Choroid plexus epithelial cell (primary cell): ENCODE data around the gene ROR2.

ENCODE experiments used
- DNase-seq: peaks from one replicate; pipeline ENCODE4 v3.0.0-alpha.2; 2010; ENCODE audit warnings: low read depth
- H3K4me3 ChIP-seq: 2 replicates; pipeline ENCODE4 v1.5.1; 2011; ENCODE audit warnings: low read depth, mild to moderate bottlenecking, control low read depth, low read length, moderate library complexity
- TF ChIP-seq, protein P1 (sequence below): conservative IDR thresholded peaks from 2 replicates; pipeline ENCODE4 v1.5.1; 2011; ENCODE audit warnings: low read depth, mild to moderate bottlenecking, control low read depth, inconsistent platforms, low read length, moderate library complexity

ROR2 gene

GRCh38 chr9:91927922-91928510 lies 22.0 kb downstream of the ROR2 start:
- no peak overlapping the region for H3K4me3 ChIP-seq
- TF ChIP-seq, protein P1, sequence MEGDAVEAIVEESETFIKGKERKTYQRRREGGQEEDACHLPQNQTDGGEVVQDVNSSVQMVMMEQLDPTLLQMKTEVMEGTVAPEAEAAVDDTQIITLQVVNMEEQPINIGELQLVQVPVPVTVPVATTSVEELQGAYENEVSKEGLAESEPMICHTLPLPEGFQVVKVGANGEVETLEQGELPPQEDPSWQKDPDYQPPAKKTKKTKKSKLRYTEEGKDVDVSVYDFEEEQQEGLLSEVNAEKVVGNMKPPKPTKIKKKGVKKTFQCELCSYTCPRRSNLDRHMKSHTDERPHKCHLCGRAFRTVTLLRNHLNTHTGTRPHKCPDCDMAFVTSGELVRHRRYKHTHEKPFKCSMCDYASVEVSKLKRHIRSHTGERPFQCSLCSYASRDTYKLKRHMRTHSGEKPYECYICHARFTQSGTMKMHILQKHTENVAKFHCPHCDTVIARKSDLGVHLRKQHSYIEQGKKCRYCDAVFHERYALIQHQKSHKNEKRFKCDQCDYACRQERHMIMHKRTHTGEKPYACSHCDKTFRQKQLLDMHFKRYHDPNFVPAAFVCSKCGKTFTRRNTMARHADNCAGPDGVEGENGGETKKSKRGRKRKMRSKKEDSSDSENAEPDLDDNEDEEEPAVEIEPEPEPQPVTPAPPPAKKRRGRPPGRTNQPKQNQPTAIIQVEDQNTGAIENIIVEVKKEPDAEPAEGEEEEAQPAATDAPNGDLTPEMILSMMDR = no peak
- DNase-seq = no peak

- DNase-seq = no peak
- TF ChIP-seq, protein P1 = no peak
- no peak overlapping the region for H3K4me3 ChIP-seq
Observed at GRCh38 chr9:91924090-91924489, 25.9 kb downstream of the ROR2 start.

- no peak for DNase-seq
- no peak overlapping the region for H3K4me3 ChIP-seq
- TF ChIP-seq, protein P1 = no peak
Observed at GRCh38 chr9:91923145-91923544, 26.9 kb downstream of the ROR2 start.

- no peak overlapping the region for H3K4me3 ChIP-seq
- DNase-seq = no peak
- TF ChIP-seq, protein P1 = no peak
Observed at GRCh38 chr9:91921371-91921770, 28.7 kb downstream of the ROR2 start.

DNA sequence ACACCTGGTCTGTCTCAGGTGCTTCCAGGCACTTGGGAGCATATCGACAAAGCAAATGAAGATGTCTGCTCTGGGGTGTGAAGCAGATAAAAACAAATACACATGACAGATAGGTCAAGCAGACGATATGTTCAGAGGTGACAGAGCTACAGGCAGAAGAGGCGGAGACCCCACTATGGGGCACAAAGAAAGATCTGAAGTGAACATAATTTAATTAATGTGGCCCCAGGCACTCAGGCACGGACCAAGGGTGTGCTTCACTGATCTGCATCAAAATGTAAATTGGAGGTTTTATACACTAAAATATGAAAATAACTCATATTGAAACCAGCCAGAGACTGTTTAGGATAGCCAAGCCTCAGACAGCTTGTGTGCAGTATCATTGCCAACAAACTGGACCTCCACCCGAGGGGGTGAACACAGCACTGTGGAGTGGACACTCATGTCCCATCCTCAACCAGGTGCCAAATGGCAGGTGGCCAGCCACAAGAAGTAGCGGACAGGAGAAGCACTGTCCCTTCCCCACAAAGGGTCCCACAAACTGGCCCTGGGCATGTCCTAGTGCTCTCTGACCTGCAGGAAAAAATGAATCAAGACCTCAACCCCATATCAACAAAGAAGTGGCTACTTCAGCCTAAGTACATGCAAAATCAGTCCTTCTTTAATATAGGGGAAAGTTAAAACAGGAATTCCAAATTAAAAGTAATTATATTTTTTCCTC lies 29.2 kb downstream of the ROR2 start:
- TF ChIP-seq, protein P1 = no peak
- no peak overlapping the region for H3K4me3 ChIP-seq
- no peak for DNase-seq

GRCh38 chr9:91919621-91920020 lies 30.4 kb downstream of the ROR2 start:
- TF ChIP-seq, protein P1 = no peak
- DNase-seq = no peak
- H3K4me3 ChIP-seq = no peak overlapping the region

DNA sequence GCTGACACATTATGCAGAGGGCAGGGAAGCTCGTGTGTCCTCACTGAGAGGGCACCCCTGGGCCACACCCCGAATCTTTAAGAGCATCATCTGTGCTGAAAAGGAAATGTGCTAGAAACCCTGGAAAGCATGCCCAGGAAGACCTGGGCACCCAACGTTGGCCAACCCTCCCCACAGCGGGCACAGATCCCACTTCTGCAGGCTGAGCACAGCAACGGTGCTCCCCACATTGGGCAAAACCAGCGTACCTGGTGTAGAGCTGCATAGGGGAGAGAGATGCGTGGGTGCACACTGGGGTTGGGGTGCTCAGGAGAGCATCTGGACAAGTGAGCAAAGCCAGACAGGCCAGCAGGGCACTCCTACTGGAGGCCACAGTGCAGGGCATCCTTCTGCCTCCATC lies 32.6 kb downstream of the ROR2 start:
- TF ChIP-seq, protein P1 = no peak
- H3K4me3 ChIP-seq = no peak overlapping the region
- DNase-seq = no peak
